ENCODE data around the gene CD24. TPM values are rescaled to one million over a fixed set of nuclear protein-coding genes. Genes with fewer than 3 reads are reported as not detected.

The CD24 gene
- total RNA-seq, 1 experiment from 2014 or later = 57.4 TPM

DNA sequence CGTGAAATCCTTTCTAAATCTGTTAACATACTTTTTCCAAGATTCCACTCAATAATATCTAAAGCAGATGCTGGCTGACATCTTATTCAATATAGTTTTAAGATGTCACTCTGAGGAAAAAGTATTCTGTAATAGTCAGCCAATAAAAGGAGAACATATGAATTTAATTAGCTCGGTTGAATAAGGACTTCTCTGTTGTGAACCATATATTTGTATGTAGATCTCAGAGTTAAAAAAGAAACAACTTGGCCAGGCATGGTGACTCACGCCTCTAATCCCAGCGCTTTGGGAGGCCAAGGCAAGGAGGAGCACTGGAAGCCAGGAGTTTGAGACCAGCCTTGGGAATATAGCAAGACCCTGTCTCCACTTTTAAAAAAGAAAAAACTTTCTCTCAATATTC is 7.4 kb upstream of the CD24 start:
- ChIA-PET CTCF (no interaction called here), POLR2A (no interaction called here)
- intact Hi-C loops (cut with micrococcal nuclease; ENCODE audit: unreplicated experiment) = loop anchor here (10.0 kb wide), 1 partner anchor 647 kb away; no protein-coding TSS in a partner anchor
- Histone ChIP-seq H3K27ac (ENCODE audit: low read length) (no peak overlapping the region), H3K4me3 (ENCODE audit: low read depth in 2 of 2, low read length in 2 of 2) (no peak overlapping the region), H3K27me3 (ENCODE audit: control insufficient read depth, insufficient read depth, low read length) (peaks cover 5% of the 10 kb centered on the region; the same call in 1 of the 2 replicates), H3K36me3 (ENCODE audit: control insufficient read depth, insufficient read depth, low read length) (no peaks in the 10 kb centered on the region), H3K4me1 (ENCODE audit: control insufficient read depth, insufficient read depth, low read length) (no peaks in the 10 kb centered on the region), H3K9me3 (ENCODE audit: control insufficient read depth, insufficient read depth, low read depth, low read length) (no peaks in the 10 kb centered on the region)
- in situ Hi-C loops (cut with HindIII; ENCODE audit: low pct_unique_long_range_greater_than_20kb, low sequenced_read_pairs) = no loop called here
- no TSS peak for BruUV-seq (replicated peaks)
- TF ChIP-seq, protein P1, sequence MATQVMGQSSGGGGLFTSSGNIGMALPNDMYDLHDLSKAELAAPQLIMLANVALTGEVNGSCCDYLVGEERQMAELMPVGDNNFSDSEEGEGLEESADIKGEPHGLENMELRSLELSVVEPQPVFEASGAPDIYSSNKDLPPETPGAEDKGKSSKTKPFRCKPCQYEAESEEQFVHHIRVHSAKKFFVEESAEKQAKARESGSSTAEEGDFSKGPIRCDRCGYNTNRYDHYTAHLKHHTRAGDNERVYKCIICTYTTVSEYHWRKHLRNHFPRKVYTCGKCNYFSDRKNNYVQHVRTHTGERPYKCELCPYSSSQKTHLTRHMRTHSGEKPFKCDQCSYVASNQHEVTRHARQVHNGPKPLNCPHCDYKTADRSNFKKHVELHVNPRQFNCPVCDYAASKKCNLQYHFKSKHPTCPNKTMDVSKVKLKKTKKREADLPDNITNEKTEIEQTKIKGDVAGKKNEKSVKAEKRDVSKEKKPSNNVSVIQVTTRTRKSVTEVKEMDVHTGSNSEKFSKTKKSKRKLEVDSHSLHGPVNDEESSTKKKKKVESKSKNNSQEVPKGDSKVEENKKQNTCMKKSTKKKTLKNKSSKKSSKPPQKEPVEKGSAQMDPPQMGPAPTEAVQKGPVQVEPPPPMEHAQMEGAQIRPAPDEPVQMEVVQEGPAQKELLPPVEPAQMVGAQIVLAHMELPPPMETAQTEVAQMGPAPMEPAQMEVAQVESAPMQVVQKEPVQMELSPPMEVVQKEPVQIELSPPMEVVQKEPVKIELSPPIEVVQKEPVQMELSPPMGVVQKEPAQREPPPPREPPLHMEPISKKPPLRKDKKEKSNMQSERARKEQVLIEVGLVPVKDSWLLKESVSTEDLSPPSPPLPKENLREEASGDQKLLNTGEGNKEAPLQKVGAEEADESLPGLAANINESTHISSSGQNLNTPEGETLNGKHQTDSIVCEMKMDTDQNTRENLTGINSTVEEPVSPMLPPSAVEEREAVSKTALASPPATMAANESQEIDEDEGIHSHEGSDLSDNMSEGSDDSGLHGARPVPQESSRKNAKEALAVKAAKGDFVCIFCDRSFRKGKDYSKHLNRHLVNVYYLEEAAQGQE (IDR thresholded peaks at IDR 0.05; ENCODE audit: insufficient read depth in 1 of 2, low read depth in 2 of 2, low read length in 1 of 2) = no peak
- TF ChIP-seq TCF7L2 (IDR thresholded peaks at IDR 0.05; ENCODE audit: low read depth, low read length) (no peak), SIN3A (IDR thresholded peaks at IDR 0.05; ENCODE audit: borderline replicate concordance, insufficient read depth, low read depth, low read length) (no peak), POLR2AphosphoS5 (IDR thresholded peaks at IDR 0.05; ENCODE audit: low read depth, low read length) (no peak)
- TF ChIP-seq, protein P2, sequence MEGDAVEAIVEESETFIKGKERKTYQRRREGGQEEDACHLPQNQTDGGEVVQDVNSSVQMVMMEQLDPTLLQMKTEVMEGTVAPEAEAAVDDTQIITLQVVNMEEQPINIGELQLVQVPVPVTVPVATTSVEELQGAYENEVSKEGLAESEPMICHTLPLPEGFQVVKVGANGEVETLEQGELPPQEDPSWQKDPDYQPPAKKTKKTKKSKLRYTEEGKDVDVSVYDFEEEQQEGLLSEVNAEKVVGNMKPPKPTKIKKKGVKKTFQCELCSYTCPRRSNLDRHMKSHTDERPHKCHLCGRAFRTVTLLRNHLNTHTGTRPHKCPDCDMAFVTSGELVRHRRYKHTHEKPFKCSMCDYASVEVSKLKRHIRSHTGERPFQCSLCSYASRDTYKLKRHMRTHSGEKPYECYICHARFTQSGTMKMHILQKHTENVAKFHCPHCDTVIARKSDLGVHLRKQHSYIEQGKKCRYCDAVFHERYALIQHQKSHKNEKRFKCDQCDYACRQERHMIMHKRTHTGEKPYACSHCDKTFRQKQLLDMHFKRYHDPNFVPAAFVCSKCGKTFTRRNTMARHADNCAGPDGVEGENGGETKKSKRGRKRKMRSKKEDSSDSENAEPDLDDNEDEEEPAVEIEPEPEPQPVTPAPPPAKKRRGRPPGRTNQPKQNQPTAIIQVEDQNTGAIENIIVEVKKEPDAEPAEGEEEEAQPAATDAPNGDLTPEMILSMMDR (IDR thresholded peaks at IDR 0.05) = no peak
- ATAC-seq (no peak), DNase-seq (ENCODE audit: low read depth, low spot score) (no peak)

DNA sequence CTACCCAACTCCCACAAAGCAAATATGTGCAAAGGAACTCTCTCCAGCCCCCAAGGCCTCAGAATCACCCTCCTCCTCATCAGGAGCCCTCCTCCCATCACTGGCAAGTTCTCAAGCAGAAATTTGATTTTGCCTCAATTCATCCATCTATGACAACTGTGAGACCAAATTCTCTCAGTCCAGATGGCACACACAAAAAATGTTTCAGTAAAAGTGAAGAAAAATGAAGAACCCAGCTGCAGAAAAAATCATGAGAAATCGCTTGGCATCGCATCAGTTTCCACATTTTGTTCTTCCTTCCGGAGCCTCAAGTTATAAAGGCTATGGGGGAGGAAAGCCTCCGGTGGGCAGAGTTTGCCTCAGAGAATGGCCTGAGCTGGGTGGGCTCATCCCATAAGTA is 6.4 kb upstream of the CD24 start:
- no peak for TF ChIP-seq SIN3A (IDR thresholded peaks at IDR 0.05; ENCODE audit: borderline replicate concordance, insufficient read depth, low read depth, low read length)
- no peak for TF ChIP-seq POLR2AphosphoS5 (IDR thresholded peaks at IDR 0.05; ENCODE audit: low read depth, low read length)
- TF ChIP-seq, protein P2 (IDR thresholded peaks at IDR 0.05) = no peak
- no peak for TF ChIP-seq TCF7L2 (IDR thresholded peaks at IDR 0.05; ENCODE audit: low read depth, low read length)
- TF ChIP-seq, protein P1 (IDR thresholded peaks at IDR 0.05; ENCODE audit: insufficient read depth in 1 of 2, low read depth in 2 of 2, low read length in 1 of 2) = no peak
- ChIA-PET CTCF (no interaction called here), POLR2A (no interaction called here)
- Histone ChIP-seq H3K27ac (ENCODE audit: low read length) (no peak overlapping the region), H3K4me3 (ENCODE audit: low read depth in 2 of 2, low read length in 2 of 2) (no peak overlapping the region), H3K27me3 (ENCODE audit: control insufficient read depth, insufficient read depth, low read length) (peaks cover 8% of the 10 kb centered on the region), H3K4me1 (ENCODE audit: control insufficient read depth, insufficient read depth, low read length) (no peaks in the 10 kb centered on the region), H3K36me3 (ENCODE audit: control insufficient read depth, insufficient read depth, low read length) (no peaks in the 10 kb centered on the region), H3K9me3 (ENCODE audit: control insufficient read depth, insufficient read depth, low read depth, low read length) (no peaks in the 10 kb centered on the region)
- intact Hi-C loops (cut with micrococcal nuclease; ENCODE audit: unreplicated experiment) (loop anchor here (10.0 kb wide), 1 partner anchor 646 kb away; no protein-coding TSS in a partner anchor), in situ Hi-C loops (cut with HindIII; ENCODE audit: low pct_unique_long_range_greater_than_20kb, low sequenced_read_pairs) (no loop called here)
- DNase-seq (ENCODE audit: low read depth, low spot score) (no peak), ATAC-seq (no peak)
- no TSS peak for BruUV-seq (replicated peaks)

Measured in Panc1 (cell line).